SU-DHL-6 (cell line): ENCODE results near the gene TIMM8B.

Source experiments
- H2AFZ ChIP-seq: fragments of 200-600 bp; sonication (generic); 2 replicates; pipeline ENCODE4 v1.6.1; 2014; ENCODE audit warnings: low read depth, mild to moderate bottlenecking, moderate library complexity, mixed read lengths, antibody characterized with exemption, low read length; ENCODE audit not compliant: severe bottlenecking
- H3F3A ChIP-seq: fragments of 200-600 bp; shearing (Covaris generic); 2 replicates; pipeline ENCODE4 v1.6.0; 2016; ENCODE audit warnings: antibody characterized with exemption, mild to moderate bottlenecking; ENCODE audit not compliant: insufficient read depth
- H3K27ac ChIP-seq: fragments of 200-600 bp; sonication (generic); 2 replicates; pipeline ENCODE4 v1.5.1; 2016; ENCODE audit warnings: low read depth, mild to moderate bottlenecking, low read length, moderate library complexity, mixed read lengths
- H3K27me3 ChIP-seq: fragments of 200-600 bp; sonication (generic), shearing (Covaris generic); 2 replicates; pipeline ENCODE4 v1.6.0; 2014; ENCODE audit warnings: mild to moderate bottlenecking, low read length
- H3K36me3 ChIP-seq: fragments of 200-600 bp; sonication (generic); 2 replicates; pipeline ENCODE4 v1.6.1; 2014; ENCODE audit warnings: mild to moderate bottlenecking, low read length, mixed read lengths
- H3K4me2 ChIP-seq: fragments of 300-600, 200-600 bp; shearing (Covaris generic), sonication (generic); 2 replicates; pipeline ENCODE4 v1.6.0; 2014; ENCODE audit warnings: low read length, low read depth, mild to moderate bottlenecking; ENCODE audit not compliant: poor library complexity, severe bottlenecking
- H3K4me3 ChIP-seq: fragments of 200-600 bp; sonication (generic); 2 replicates; pipeline ENCODE4 v1.5.1; 2014; ENCODE audit warnings: antibody characterized with exemption, low read length, mild to moderate bottlenecking, mixed read lengths; ENCODE audit not compliant: insufficient read depth, poor library complexity, severe bottlenecking
- H3K79me2 ChIP-seq: fragments of 200-600 bp; sonication (generic); 2 replicates; pipeline ENCODE4 v1.6.1; 2014; ENCODE audit warnings: mild to moderate bottlenecking, low read length, moderate library complexity; ENCODE audit not compliant: insufficient read depth
- H3K9ac ChIP-seq: fragments of 200-600 bp; sonication (generic); 2 replicates; pipeline ENCODE4 v1.7.0; 2014; ENCODE audit warnings: mild to moderate bottlenecking, low read length
- H3K9me2 ChIP-seq: fragments of 200-600 bp; sonication (generic); replicated peaks from 2 replicates; pipeline ENCODE4 v1.6.1; 2014; ENCODE audit warnings: low read length; ENCODE audit not compliant: insufficient read depth
- H3K9me3 ChIP-seq: fragments of 200-600 bp; sonication (generic); 2 replicates; pipeline ENCODE4 v1.6.1; 2014; ENCODE audit warnings: low read length, mixed read lengths; ENCODE audit not compliant: insufficient read depth
- H4K20me1 ChIP-seq: fragments of 200-600 bp; sonication (generic); 2 replicates; pipeline ENCODE4 v1.6.1; 2014; ENCODE audit warnings: low read depth, mild to moderate bottlenecking, antibody characterized with exemption, low read length, moderate library complexity, mixed read lengths
- EZH2phosphoT487 ChIP-seq: fragments of 200-600 bp; sonication (generic), shearing (Covaris generic); conservative IDR thresholded peaks from 2 replicates; pipeline ENCODE4 v1.6.1; 2018; ENCODE audit warnings: mild to moderate bottlenecking, antibody characterized with exemption, low read length, moderate library complexity, mixed read lengths
- TF ChIP-seq, protein P1 (sequence below): fragments of 200-600 bp; sonication (generic); IDR thresholded peaks from one replicate; pipeline ENCODE4 v1.5.1; 2017; ENCODE audit warnings: antibody characterized with exemption, mild to moderate bottlenecking, low read length, moderate library complexity; ENCODE audit not compliant: insufficient read depth, poor library complexity, severe bottlenecking

TIMM8B gene

DNA sequence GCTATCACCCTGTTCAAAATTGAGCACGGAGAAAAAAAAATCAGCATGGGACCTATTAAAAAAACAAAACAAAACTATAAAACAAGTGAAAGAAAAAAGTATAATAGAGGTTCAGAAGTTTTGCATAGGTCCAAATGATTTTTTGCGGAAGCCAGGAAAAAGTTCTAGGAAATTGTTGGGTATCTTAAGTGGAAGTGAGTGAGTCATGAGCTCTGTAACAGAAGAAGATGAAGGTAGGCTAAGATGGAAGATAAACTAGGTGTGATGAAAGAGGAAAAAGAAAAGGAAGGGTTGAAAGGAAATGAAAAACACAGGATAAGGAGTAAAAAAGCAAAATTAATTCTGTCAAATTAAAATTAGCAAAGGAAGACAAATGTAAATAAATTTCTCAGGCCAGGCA lies 27.9 kb upstream of the TIMM8B start:
- Histone ChIP-seq H3K9me2 (no peaks in the 10 kb centered on the region), H3K4me3 (no peak overlapping the region), H3K9ac (no peak overlapping the region), H3K36me3 (no peaks in the 10 kb centered on the region), H2AFZ (no peak overlapping the region), H3K27ac (no peak overlapping the region), H3K27me3 (no peaks in the 10 kb centered on the region), H3K4me2 (no peak overlapping the region), H3K9me3 (no peaks in the 10 kb centered on the region), H3K79me2 (no peaks in the 10 kb centered on the region), H3F3A (no peaks in the 10 kb centered on the region), H4K20me1 (no peaks in the 10 kb centered on the region)
- TF ChIP-seq EZH2phosphoT487 = no peak
- TF ChIP-seq, protein P1, sequence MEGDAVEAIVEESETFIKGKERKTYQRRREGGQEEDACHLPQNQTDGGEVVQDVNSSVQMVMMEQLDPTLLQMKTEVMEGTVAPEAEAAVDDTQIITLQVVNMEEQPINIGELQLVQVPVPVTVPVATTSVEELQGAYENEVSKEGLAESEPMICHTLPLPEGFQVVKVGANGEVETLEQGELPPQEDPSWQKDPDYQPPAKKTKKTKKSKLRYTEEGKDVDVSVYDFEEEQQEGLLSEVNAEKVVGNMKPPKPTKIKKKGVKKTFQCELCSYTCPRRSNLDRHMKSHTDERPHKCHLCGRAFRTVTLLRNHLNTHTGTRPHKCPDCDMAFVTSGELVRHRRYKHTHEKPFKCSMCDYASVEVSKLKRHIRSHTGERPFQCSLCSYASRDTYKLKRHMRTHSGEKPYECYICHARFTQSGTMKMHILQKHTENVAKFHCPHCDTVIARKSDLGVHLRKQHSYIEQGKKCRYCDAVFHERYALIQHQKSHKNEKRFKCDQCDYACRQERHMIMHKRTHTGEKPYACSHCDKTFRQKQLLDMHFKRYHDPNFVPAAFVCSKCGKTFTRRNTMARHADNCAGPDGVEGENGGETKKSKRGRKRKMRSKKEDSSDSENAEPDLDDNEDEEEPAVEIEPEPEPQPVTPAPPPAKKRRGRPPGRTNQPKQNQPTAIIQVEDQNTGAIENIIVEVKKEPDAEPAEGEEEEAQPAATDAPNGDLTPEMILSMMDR = no peak

DNA sequence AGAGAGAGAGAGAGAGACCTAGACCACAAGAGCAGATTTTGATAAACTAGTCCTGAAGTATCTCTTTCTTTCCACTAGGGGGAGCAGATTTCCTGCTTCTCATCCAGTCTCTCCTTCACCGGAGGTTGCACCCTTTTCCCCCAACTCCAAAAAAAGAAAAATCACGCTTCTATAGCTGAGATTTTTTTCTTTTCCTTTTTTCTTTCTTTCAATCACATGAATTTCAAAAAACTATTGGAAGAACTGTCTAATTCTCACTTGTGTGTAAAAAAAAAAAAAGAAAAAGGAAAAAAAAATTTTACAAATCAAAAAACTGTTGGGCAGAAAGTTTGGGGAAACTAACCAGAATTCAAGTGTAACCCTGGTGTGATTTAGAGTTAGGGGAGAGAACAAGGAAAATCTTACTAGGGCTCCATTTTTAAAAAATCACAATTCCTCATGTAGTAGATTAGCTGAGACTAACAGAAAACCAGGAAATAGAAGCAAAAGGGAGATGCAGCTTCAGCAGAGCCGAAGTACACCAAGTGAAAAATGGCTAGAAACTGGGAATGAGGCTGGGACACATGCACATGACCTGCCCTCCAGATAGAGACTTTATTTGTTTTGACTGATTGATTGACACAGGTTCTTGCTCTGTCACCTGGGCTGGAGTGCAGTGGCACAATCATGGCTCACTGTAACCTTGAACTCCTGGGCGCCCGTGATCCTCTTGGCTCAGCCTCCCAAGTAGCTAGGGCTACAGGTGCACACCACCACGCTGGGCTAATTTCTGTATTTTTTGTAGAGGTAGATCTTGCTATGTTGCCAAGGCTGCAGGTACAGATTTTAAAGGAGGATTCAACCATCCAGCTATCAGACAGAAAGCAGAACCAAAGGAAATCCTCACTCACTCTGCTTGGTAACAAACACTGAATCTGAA lies 27.2 kb upstream of the TIMM8B start:
- Histone ChIP-seq H3K36me3 (no peaks in the 10 kb centered on the region), H3K9me2 (no peaks in the 10 kb centered on the region), H3F3A (no peaks in the 10 kb centered on the region), H3K9me3 (no peaks in the 10 kb centered on the region), H2AFZ (no peak overlapping the region), H3K4me2 (peak overlapping the region; percentile 10), H3K27me3 (no peaks in the 10 kb centered on the region), H4K20me1 (no peaks in the 10 kb centered on the region), H3K4me3 (no peak overlapping the region), H3K9ac (no peak overlapping the region), H3K27ac (no peak overlapping the region), H3K79me2 (no peaks in the 10 kb centered on the region)
- TF ChIP-seq, protein P1 = peak; percentile 51
- no peak for TF ChIP-seq EZH2phosphoT487

DNA sequence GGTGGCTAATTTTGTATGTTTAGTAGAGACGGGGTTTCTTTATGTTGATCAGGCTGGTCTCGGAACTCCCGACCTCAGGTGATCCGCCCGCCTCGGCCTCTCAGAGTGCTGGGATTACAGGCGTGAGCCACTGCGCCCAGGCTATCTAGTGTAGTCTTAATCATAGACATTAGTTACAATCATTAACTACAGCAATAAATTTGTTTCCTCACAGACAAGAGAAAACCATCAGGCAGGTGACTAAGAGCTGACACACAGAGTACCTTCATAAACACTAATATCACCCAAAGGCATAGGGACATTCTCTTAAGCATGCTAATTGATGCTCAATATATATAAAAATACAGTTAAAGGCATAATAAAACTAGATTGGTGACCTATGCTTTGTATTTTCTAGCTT lies 19.5 kb upstream of the TIMM8B start:
- Histone ChIP-seq H2AFZ (no peak overlapping the region), H3K4me2 (no peak overlapping the region), H3K9me2 (no peaks in the 10 kb centered on the region), H3K27ac (no peak overlapping the region), H3K9ac (no peak overlapping the region), H3K79me2 (no peaks in the 10 kb centered on the region), H4K20me1 (no peaks in the 10 kb centered on the region), H3K27me3 (no peaks in the 10 kb centered on the region), H3F3A (no peaks in the 10 kb centered on the region), H3K4me3 (no peak overlapping the region), H3K36me3 (no peaks in the 10 kb centered on the region), H3K9me3 (no peaks in the 10 kb centered on the region)
- no peak for TF ChIP-seq EZH2phosphoT487
- TF ChIP-seq, protein P1 = no peak
